Loucy (cell line): ENCODE results near the gene C10orf67.

Source experiments
- EZH2phosphoT487 ChIP-seq: fragments of 200-600 bp; IDR thresholded peaks from 2 replicates; pipeline ENCODE4 v1.6.1; 2018; ENCODE audit warnings: antibody characterized with exemption, mild to moderate bottlenecking, moderate library complexity, borderline replicate concordance
- TF ChIP-seq, protein P1 (sequence below): fragments of 200-600 bp; sonication (generic); conservative IDR thresholded peaks from 2 replicates; pipeline ENCODE4 v1.5.1; 2014; ENCODE audit warnings: mild to moderate bottlenecking, antibody characterized with exemption, low read length

DNA sequence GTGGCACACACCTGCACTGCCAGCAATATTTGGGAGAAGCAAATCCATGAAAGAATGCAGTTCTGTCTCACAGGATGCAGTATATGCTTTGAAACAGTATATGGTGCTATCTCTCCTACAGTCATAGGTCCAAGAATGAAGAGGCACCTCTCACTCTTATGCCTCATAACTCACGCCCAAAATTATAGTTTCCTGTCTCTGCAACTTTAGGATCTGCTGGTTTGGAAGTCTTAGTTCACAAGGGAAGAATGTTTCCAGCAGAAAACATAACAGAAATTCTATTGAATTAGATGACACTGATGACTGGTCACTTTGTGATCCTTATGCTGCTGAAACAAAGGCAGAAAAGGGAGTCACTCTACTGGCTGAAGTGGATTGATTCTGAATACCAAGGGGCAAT, 5.7 kb downstream of the C10orf67 start:
- TF ChIP-seq, protein P1, sequence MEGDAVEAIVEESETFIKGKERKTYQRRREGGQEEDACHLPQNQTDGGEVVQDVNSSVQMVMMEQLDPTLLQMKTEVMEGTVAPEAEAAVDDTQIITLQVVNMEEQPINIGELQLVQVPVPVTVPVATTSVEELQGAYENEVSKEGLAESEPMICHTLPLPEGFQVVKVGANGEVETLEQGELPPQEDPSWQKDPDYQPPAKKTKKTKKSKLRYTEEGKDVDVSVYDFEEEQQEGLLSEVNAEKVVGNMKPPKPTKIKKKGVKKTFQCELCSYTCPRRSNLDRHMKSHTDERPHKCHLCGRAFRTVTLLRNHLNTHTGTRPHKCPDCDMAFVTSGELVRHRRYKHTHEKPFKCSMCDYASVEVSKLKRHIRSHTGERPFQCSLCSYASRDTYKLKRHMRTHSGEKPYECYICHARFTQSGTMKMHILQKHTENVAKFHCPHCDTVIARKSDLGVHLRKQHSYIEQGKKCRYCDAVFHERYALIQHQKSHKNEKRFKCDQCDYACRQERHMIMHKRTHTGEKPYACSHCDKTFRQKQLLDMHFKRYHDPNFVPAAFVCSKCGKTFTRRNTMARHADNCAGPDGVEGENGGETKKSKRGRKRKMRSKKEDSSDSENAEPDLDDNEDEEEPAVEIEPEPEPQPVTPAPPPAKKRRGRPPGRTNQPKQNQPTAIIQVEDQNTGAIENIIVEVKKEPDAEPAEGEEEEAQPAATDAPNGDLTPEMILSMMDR, result no peak
- TF ChIP-seq EZH2phosphoT487, result no peak
